HCT116 (cell line): ENCODE measurements around the gene NCMAP. TPM values are rescaled to one million over a fixed set of nuclear protein-coding genes. Genes with fewer than 3 reads are reported as not detected.

Experiments used
- ATAC-seq: fragments of 200-7000 bp; cut with Tn5 transposase; 2 replicates; pipeline ENCODE4 v1.9.1; 2020; ENCODE audit warnings: mild to moderate bottlenecking, moderate library complexity
- BruUV-seq: library from RNA; stranded (reverse); fragments of 400-500 nt; replicated peaks from 2 replicates; lab custom pipeline; 2021; lab: Mats Ljungman, UMichigan
- CTCF ChIA-PET: fragments of 300-600 bp; sonication (Branson Sonifier 250); formaldehyde crosslinking; loops from one replicate; lab custom pipeline; 2021; ENCODE audit warnings: antibody characterized with exemption; lab: Charles Lee
- POLR2A ChIA-PET: fragments of 300-600, 350-600 bp; sonication (Branson Sonifier 250); formaldehyde crosslinking; loops from one replicate; lab custom pipeline; 2021; ENCODE audit warnings: antibody characterized with exemption; lab: Charles Lee
- RAD21 ChIA-PET, 2 experiments: fragments of 300-600 bp; sonication (Branson Sonifier 250); formaldehyde crosslinking; loops; one replicate each; lab custom pipeline; 2023; ENCODE audit warnings: low total read pairs in 2 of 2; ENCODE audit not compliant: uncharacterized antibody in 2 of 2, unreplicated experiment in 2 of 2, low non-redundant PET in 1 of 2; lab: Charles Lee
- DNase-seq: peaks from one replicate; pipeline ENCODE4 v3.0.0-alpha.2; 2010; ENCODE audit warnings: low read depth, low spot score
- H2AFZ ChIP-seq: fragments of 200-600 bp; shearing (Covaris generic), sonication (generic); 2 replicates; pipeline ENCODE4 v1.6.1; 2017; ENCODE audit warnings: low read depth, mixed run types, mixed read lengths, antibody characterized with exemption, low read length; ENCODE audit not compliant: poor library complexity, severe bottlenecking
- H3K27ac ChIP-seq: 2 replicates; pipeline ENCODE4 v1.5.1; 2012; ENCODE audit warnings: low read depth, low read length
- H3K27me3 ChIP-seq: fragments of 200-600 bp; sonication (generic); 2 replicates; pipeline ENCODE4 v1.6.1; 2016; ENCODE audit warnings: mixed run types, low read length, mixed read lengths; ENCODE audit not compliant: insufficient read depth
- H3K36me3 ChIP-seq, 2 experiments: fragments of 200-500 bp in 1 of 2; fragments of 200-600 bp in 1 of 2; sonication (Bioruptor generic) in 1 of 2; sonication (generic) in 1 of 2; 2 replicates each; pipeline versions ENCODE4 v1.5.1 to v1.6.1; 2014 to 2016; ENCODE audit warnings: low read length in 2 of 2, inconsistent platforms in 1 of 2, mixed read lengths in 1 of 2, mixed run types in 1 of 2; ENCODE audit not compliant: insufficient read depth in 2 of 2, control insufficient read depth in 1 of 2
- H3K4me1 ChIP-seq, 2 experiments: fragments of 200-600 bp in 1 of 2; sonication (generic) in 1 of 2; 2 replicates each; pipeline versions ENCODE4 v1.5.1 to v1.6.1; 2012 to 2017; ENCODE audit warnings: low read length in 2 of 2, inconsistent platforms in 1 of 2, mild to moderate bottlenecking in 1 of 2, mixed read lengths in 1 of 2, mixed run types in 1 of 2, moderate library complexity in 1 of 2; ENCODE audit not compliant: insufficient read depth in 2 of 2, control insufficient read depth in 1 of 2
- H3K4me2 ChIP-seq: fragments of 200-600 bp; sonication (generic); 2 replicates; pipeline ENCODE4 v1.6.1; 2017; ENCODE audit warnings: mixed run types, low read length, mixed read lengths
- H3K4me3 ChIP-seq, 2 experiments: fragments of 200-600 bp in 1 of 2; sonication (generic) in 1 of 2; replicated peaks in 1 of 2; 2 replicates each; pipeline ENCODE4 v1.5.1; 2011 to 2016; ENCODE audit warnings: low read length in 2 of 2, control low read depth in 1 of 2, low read depth in 1 of 2, mild to moderate bottlenecking in 1 of 2, mixed read lengths in 1 of 2, mixed run types in 1 of 2
- H3K79me2 ChIP-seq: fragments of 200-600 bp; sonication (generic); 2 replicates; pipeline ENCODE4 v1.6.1; 2017; ENCODE audit warnings: mild to moderate bottlenecking, mixed run types, low read length, moderate library complexity, mixed read lengths; ENCODE audit not compliant: insufficient read depth
- H3K9ac ChIP-seq: fragments of 200-600 bp; sonication (generic); 2 replicates; pipeline ENCODE4 v1.6.1; 2016; ENCODE audit warnings: low read length, mixed read lengths
- H3K9me2 ChIP-seq: fragments of 200-600 bp; sonication (generic), shearing (Covaris generic); 2 replicates; pipeline ENCODE4 v1.6.1; 2017; ENCODE audit warnings: mixed run types, mild to moderate bottlenecking, moderate library complexity; ENCODE audit not compliant: insufficient read depth
- H3K9me3 ChIP-seq, 2 experiments: fragments of 200-500 bp in 1 of 2; fragments of 200-600 bp in 1 of 2; sonication (Bioruptor generic) in 1 of 2; sonication (generic) in 1 of 2; 2 replicates each; pipeline ENCODE4 v1.6.1; 2014 to 2017; ENCODE audit warnings: low read length in 2 of 2, mixed read lengths in 2 of 2, inconsistent platforms in 1 of 2, low read depth in 1 of 2, mild to moderate bottlenecking in 1 of 2, mixed run types in 1 of 2, moderate library complexity in 1 of 2; ENCODE audit not compliant: control insufficient read depth in 1 of 2, insufficient read depth in 1 of 2
- H4K20me1 ChIP-seq: fragments of 200-600 bp; sonication (generic), shearing (Covaris generic); 2 replicates; pipeline ENCODE4 v1.6.1; 2017; ENCODE audit warnings: mixed run types, mild to moderate bottlenecking, moderate library complexity; ENCODE audit not compliant: insufficient read depth
- CBX3 ChIP-seq: IDR thresholded peaks from 2 replicates; pipeline ENCODE4 v1.6.1; 2012; ENCODE audit warnings: low read depth
- CTCF ChIP-seq, 3 experiments: fragments of 200-600 bp in 1 of 3; sonication (generic) in 1 of 3; IDR thresholded peaks in 2 of 3; conservative IDR thresholded peaks in 1 of 3; 2 replicates each; pipeline ENCODE4 v1.5.1; 2012 to 2017; ENCODE audit warnings: low read depth in 2 of 3, low read length in 2 of 3, antibody characterized with exemption in 1 of 3, borderline replicate concordance in 1 of 3, control low read depth in 1 of 3, mild to moderate bottlenecking in 1 of 3, mixed read lengths in 1 of 3, mixed run types in 1 of 3, moderate library complexity in 1 of 3; ENCODE audit not compliant: insufficient read depth in 1 of 3
- EZH2 ChIP-seq: fragments of 200-600 bp; sonication (generic); IDR thresholded peaks from 2 replicates; pipeline ENCODE4 v1.6.1; 2017; ENCODE audit warnings: antibody characterized with exemption, mixed run types
- EZH2phosphoT487 ChIP-seq: fragments of 200-600 bp; IDR thresholded peaks from 2 replicates; pipeline ENCODE4 v1.6.1; 2018; ENCODE audit warnings: antibody characterized with exemption, borderline replicate concordance
- FOSL1 ChIP-seq: IDR thresholded peaks from 2 replicates; pipeline ENCODE4 v1.6.1; 2012; ENCODE audit warnings: low read depth
- JUND ChIP-seq: IDR thresholded peaks from 2 replicates; pipeline ENCODE4 v1.6.1; 2012
- MAX ChIP-seq: IDR thresholded peaks from 2 replicates; pipeline ENCODE4 v1.6.1; 2012
- POLR2A ChIP-seq: IDR thresholded peaks from 2 replicates; pipeline ENCODE4 v1.7.0; 2011; ENCODE audit warnings: borderline replicate concordance; ENCODE audit not compliant: insufficient read depth, insufficient read length; ENCODE audit errors: extremely low read depth
- POLR2AphosphoS5 ChIP-seq: IDR thresholded peaks from 2 replicates; pipeline ENCODE4 v1.6.1; 2011; ENCODE audit warnings: mild to moderate bottlenecking, low read depth, low read length, moderate library complexity
- RAD21 ChIP-seq: IDR thresholded peaks from 2 replicates; pipeline ENCODE4 v1.6.1; 2012; ENCODE audit warnings: low read depth, mild to moderate bottlenecking
- REST ChIP-seq: IDR thresholded peaks from 2 replicates; pipeline ENCODE4 v1.6.1; 2012; ENCODE audit warnings: low read depth
- SIN3A ChIP-seq: IDR thresholded peaks from 2 replicates; pipeline ENCODE4 v1.6.1; 2012; ENCODE audit warnings: low read depth
- SP1 ChIP-seq: IDR thresholded peaks from 2 replicates; pipeline ENCODE4 v1.6.1; 2012; ENCODE audit warnings: low read depth
- SRF ChIP-seq: IDR thresholded peaks from 2 replicates; pipeline ENCODE4 v1.6.1; 2012; ENCODE audit warnings: low read depth
- TCF7L2 ChIP-seq: IDR thresholded peaks from 2 replicates; pipeline ENCODE4 v1.7.0; 2011; ENCODE audit warnings: borderline replicate concordance, inconsistent platforms; ENCODE audit not compliant: insufficient read depth, insufficient read length; ENCODE audit errors: extremely low read depth
- YY1 ChIP-seq: IDR thresholded peaks from 2 replicates; pipeline ENCODE4 v1.6.1; 2011; ENCODE audit warnings: low read length, low read depth, moderate library complexity, mild to moderate bottlenecking; ENCODE audit not compliant: insufficient replicate concordance; ENCODE audit errors: extremely low read depth
- ZBTB33 ChIP-seq: IDR thresholded peaks from 2 replicates; pipeline ENCODE4 v1.6.1; 2011; ENCODE audit warnings: mild to moderate bottlenecking, low read length, moderate library complexity; ENCODE audit not compliant: insufficient replicate concordance; ENCODE audit errors: extremely low read depth
- ZFX ChIP-seq: fragments of 450-650 bp; IDR thresholded peaks from 2 replicates; pipeline ENCODE4 v1.6.1; 2017
- ZNF274 ChIP-seq: fragments of 200-500 bp; sonication (Bioruptor generic); IDR thresholded peaks from 2 replicates; pipeline ENCODE4 v1.6.1; 2014; ENCODE audit warnings: mild to moderate bottlenecking, low read depth, low read length, inconsistent platforms
- intact Hi-C: fragments of 100-400 bp; cut with micrococcal nuclease; formaldehyde crosslinking; loops from 2 replicates; pipeline ENCODE4 v1.10.0; 2022
- total RNA-seq: library from RNA; stranded (reverse); gene quantifications from one replicate; pipeline ENCODE4 v1.2.1, GENCODE V29; 2021; ENCODE audit not compliant: unreplicated experiment

NCMAP gene
- total RNA-seq, 1 experiment from 2014 or later = 0.84 TPM

GRCh38 chr1:24575905-24576587, 20.2 kb downstream of the NCMAP start:
- no peak overlapping the region for H3K9ac ChIP-seq
- no peak overlapping the region for H3K4me3 ChIP-seq
- ChIA-PET CTCF (interaction anchor here (1.8 kb wide), 1 partner anchor 11 kb away, joined by 8 read pairs; no protein-coding TSS in a partner anchor), POLR2A (no interaction called here), RAD21 (no interaction called here)
- H4K20me1 ChIP-seq = no peaks in the 10 kb centered on the region
- no peak for ATAC-seq
- no peak overlapping the region for H2AFZ ChIP-seq
- no peaks in the 10 kb centered on the region for H3K4me1 ChIP-seq
- no peak overlapping the region for H3K4me2 ChIP-seq
- TF ChIP-seq SIN3A (no peak), POLR2A (no peak), MAX (no peak), SRF (no peak), FOSL1 (no peak), EZH2 (no peak), ZNF274 (no peak), REST (no peak), POLR2AphosphoS5 (no peak), ZFX (no peak), RAD21 (no peak), YY1 (no peak), ZBTB33 (no peak), JUND (no peak), EZH2phosphoT487 (no peak), CBX3 (no peak), TCF7L2 (no peak), CTCF (IDR thresholded peaks at IDR 0.05 in 2 of 3, conservative IDR thresholded peaks at IDR 0.05 in 1 of 3; ENCODE audit: borderline replicate concordance in 1 of 3, insufficient read depth in 1 of 3, low read depth in 2 of 3, low read length in 2 of 3) (no peak), SP1 (no peak)
- H3K27ac ChIP-seq = no peak overlapping the region
- no peaks in the 10 kb centered on the region for H3K9me2 ChIP-seq
- intact Hi-C loops = no loop called here
- DNase-seq = no peak
- H3K79me2 ChIP-seq = no peaks in the 10 kb centered on the region
- H3K36me3 ChIP-seq = no peaks in the 10 kb centered on the region
- no peaks in the 10 kb centered on the region for H3K9me3 ChIP-seq
- BruUV-seq = no TSS peak
- no peaks in the 10 kb centered on the region for H3K27me3 ChIP-seq
